Measurements from ENCODE around the gene CDK5. TPM values are rescaled to one million over a fixed set of nuclear protein-coding genes. Genes with fewer than 3 reads are reported as not detected.

CDK5 gene
- total and polyA plus RNA-seq, 2 of the 13 experiments (the other 11 are each of a cell fraction or from before 2014, with no cell fraction given), result 16.4 to 21.3 TPM

DNA sequence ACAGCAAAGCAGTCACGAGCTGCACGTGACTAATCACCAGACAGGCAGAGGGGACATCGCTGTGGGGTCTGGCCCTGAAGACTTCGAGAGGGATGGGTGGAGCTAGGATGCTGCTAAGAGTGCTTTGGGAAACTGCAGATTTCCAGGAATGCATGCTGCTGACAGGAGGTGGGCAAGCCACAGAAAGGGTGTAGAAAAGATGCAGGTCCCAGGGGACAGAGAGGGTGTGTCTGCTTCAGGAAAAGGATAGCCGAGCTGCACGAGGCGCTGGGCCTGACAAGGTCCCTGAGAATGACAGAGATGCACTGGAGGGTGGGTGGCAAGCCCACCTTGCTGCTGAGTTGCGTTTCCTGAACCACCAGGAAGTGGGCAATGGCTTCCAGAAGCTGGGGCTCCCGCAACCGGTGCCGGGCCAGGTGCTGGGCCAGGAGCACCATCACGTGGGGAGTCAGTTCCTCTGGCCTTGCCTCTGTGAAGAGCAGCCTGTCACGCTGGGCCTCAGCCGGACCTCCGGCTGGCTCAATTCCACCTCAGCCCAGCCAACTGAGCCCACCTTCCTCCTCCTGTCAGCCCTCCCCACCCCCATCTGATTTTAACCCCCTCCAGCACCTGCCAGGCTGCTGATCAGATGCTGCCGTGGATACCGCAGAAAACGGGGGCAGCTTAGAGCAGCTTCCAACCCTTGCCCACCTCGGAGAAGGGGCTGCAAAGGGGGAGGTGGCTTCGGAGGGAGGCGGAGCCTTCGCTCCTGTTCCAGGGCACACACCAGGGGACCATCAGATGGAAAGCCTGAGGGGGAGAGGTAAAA is 20.7 kb upstream of the CDK5 start (continued):
- TF ChIP-seq AGO2 (optimal IDR thresholded peaks at IDR 0.05; ENCODE audit: low read depth, low read length), result peak; percentile 85
- no peak for TF ChIP-seq ZBTB20 (CRISPR knock-in tag; IDR thresholded peaks at IDR 0.05; ENCODE audit: borderline replicate concordance, low read depth)
- TF ChIP-seq, protein P1, sequence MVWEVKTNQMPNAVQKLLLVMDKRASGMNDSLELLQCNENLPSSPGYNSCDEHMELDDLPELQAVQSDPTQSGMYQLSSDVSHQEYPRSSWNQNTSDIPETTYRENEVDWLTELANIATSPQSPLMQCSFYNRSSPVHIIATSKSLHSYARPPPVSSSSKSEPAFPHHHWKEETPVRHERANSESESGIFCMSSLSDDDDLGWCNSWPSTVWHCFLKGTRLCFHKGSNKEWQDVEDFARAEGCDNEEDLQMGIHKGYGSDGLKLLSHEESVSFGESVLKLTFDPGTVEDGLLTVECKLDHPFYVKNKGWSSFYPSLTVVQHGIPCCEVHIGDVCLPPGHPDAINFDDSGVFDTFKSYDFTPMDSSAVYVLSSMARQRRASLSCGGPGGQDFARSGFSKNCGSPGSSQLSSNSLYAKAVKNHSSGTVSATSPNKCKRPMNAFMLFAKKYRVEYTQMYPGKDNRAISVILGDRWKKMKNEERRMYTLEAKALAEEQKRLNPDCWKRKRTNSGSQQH (CRISPR knock-in tag; IDR thresholded peaks at IDR 0.05; ENCODE audit: low read depth), result no peak
- TF ChIP-seq POLR2AphosphoS2 (IDR thresholded peaks at IDR 0.05; ENCODE audit: low read depth, low read length), result 0 out of 2 replicates have a peak, but pooled peaks have one; percentile 34
- TF ChIP-seq NFATC3 (CRISPR knock-in tag; IDR thresholded peaks at IDR 0.05), result no peak
- no peak for TF ChIP-seq KDM1A (CRISPR knock-in tag; IDR thresholded peaks at IDR 0.05)
- TF ChIP-seq ZNF20 (CRISPR knock-in tag; IDR thresholded peaks at IDR 0.05), result no peak
- no peak for TF ChIP-seq TBX3 (IDR thresholded peaks at IDR 0.05; ENCODE audit: borderline replicate concordance)
- no peak for TF ChIP-seq ZNF841 (CRISPR knock-in tag; IDR thresholded peaks at IDR 0.05; ENCODE audit: borderline replicate concordance)
- TF ChIP-seq, protein P2, sequence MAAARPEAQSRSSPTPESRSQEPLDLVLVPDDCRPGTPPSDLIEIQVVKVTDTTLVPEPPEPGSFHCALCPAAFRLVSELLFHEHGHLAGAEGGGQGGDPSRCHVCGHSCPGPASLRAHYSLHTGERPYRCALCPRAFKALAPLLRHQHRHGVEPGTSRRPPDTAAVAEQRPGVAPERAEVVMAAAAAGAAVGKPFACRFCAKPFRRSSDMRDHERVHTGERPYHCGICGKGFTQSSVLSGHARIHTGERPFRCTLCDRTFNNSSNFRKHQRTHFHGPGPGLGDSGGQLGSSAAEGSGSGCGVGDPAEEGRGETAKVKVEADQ (CRISPR knock-in tag; IDR thresholded peaks at IDR 0.05; ENCODE audit: borderline replicate concordance), result no peak
- no peak for TF ChIP-seq ZNF260 (CRISPR knock-in tag; IDR thresholded peaks at IDR 0.05; ENCODE audit: borderline replicate concordance, low read depth)
- TF ChIP-seq ONECUT2 (CRISPR knock-in tag; IDR thresholded peaks at IDR 0.05), result no peak
- TF ChIP-seq, protein P3, sequence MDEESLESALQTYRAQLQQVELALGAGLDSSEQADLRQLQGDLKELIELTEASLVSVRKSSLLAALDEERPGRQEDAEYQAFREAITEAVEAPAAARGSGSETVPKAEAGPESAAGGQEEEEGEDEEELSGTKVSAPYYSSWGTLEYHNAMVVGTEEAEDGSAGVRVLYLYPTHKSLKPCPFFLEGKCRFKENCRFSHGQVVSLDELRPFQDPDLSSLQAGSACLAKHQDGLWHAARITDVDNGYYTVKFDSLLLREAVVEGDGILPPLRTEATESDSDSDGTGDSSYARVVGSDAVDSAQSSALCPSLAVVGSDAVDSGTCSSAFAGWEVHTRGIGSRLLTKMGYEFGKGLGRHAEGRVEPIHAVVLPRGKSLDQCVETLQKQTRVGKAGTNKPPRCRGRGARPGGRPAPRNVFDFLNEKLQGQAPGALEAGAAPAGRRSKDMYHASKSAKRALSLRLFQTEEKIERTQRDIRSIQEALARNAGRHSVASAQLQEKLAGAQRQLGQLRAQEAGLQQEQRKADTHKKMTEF (CRISPR knock-in tag; IDR thresholded peaks at IDR 0.05), result no peak
- no peak for TF ChIP-seq SRSF4 (IDR thresholded peaks at IDR 0.05; ENCODE audit: low read depth, low read length, poor library complexity, severe bottlenecking)
- TF ChIP-seq MTA1 (CRISPR knock-in tag; IDR thresholded peaks at IDR 0.05; ENCODE audit: borderline replicate concordance), result no peak
- TF ChIP-seq, protein P4, sequence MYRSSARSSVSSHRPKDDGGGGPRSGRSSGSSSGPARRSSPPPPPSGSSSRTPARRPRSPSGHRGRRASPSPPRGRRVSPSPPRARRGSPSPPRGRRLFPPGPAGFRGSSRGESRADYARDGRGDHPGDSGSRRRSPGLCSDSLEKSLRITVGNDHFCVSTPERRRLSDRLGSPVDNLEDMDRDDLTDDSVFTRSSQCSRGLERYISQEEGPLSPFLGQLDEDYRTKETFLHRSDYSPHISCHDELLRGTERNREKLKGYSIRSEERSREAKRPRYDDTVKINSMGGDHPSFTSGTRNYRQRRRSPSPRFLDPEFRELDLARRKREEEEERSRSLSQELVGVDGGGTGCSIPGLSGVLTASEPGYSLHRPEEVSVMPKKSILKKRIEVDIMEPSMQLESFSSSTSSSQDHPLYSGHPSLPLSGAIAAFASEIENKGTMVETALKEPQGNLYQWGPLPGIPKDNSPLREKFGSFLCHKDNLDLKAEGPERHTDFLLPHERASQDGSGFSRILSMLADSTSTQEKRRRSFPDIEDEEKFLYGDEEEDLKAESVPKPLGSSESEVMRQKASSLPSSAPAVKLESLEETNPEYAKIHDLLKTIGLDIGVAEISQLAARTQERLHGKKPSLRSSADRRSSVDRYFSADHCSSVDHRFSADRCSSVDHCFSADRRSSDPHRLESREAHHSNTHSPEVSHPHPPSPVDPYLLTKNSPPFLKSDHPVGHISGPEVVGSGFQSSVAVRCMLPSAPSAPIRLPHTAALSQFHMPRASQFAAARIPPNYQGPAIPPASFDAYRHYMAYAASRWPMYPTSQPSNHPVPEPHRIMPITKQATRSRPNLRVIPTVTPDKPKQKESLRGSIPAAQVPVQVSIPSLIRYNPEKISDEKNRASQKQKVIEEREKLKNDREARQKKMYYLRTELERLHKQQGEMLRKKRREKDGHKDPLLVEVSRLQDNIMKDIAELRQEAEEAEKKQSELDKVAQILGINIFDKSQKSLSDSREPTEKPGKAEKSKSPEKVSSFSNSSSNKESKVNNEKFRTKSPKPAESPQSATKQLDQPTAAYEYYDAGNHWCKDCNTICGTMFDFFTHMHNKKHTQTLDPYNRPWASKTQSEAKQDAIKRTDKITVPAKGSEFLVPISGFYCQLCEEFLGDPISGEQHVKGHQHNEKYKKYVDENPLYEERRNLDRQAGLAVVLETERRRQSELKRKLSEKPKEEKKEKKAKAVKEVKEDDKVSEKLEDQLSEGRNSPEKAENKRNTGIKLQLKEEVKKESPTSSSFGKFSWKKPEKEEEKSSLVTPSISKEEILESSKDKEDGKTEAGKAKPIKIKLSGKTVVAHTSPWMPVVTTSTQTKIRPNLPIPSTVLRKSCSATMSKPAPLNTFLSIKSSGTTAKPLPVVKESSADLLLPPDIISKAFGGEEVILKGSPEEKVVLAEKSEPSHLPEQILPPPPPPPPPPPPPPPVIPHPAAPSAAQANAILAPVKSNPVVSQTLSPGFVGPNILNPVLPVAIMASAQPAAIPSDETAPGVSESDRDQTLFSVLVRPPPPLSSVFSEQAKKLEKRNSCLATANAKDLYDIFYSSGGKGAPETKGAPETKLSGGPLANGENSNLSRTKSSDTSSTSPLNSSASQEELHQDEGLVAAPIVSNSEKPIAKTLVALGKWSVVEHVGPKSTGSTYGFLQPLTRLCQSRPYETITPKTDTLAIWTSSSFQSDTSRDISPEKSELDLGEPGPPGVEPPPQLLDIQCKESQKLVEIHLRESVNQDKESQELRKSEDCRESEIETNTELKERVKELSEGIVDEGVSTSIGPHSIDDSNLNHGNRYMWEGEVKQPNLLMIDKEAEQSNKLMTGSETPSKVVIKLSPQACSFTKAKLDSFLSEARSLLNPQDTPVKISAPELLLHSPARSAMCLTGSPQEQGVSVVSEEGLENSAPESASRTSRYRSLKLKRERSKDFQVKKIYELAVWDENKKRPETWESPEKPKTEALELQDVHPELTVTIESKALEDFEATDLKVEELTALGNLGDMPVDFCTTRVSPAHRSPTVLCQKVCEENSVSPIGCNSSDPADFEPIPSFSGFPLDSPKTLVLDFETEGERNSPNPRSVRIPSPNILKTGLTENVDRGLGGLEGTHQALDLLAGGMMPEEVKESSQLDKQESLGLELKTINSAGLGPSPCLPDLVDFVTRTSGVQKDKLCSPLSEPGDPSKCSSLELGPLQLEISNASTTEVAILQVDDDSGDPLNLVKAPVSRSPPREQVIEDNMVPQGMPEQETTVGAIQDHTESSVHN (CRISPR knock-in tag; IDR thresholded peaks at IDR 0.05), result no peak
- peak; percentile 9 for TF ChIP-seq RBM22 (optimal IDR thresholded peaks at IDR 0.05; ENCODE audit: low read length)

Measured in HepG2 (cell line).